ENCODE results near the gene PLG. TPM values are rescaled to one million over a fixed set of nuclear protein-coding genes. Genes with fewer than 3 reads are reported as not detected.
"Not testable (repeated sequence)": the region's sequence is repeated elsewhere in the genome, so short reads cannot be mapped to it uniquely, and the experiment has no call there.

Gene PLG
- total RNA-seq, 1 donor from 2014 or later: not detected

DNA sequence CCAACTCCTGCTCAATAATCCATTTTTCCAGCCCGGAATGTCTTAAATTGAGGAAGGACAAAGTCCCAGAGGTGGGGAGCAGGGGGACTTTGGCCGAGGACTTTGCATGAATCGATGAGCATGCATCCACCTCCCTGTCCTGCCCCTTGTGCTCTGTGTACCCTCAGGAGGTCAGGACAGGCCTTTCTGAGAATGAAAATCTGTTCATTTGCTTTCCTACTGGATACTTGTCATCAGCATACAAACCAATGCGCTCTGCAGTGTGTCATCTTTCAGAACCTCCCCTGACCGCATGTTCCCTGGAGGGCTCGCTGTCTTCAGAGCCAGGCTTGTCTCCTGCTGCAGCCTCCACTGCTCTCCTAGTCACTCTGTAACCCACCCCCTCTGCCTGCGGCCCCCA, 2.6 kb downstream of the PLG start:
- DNase-seq (ENCODE audit: low read depth in 2 of 2): not testable (repeated sequence)

DNA sequence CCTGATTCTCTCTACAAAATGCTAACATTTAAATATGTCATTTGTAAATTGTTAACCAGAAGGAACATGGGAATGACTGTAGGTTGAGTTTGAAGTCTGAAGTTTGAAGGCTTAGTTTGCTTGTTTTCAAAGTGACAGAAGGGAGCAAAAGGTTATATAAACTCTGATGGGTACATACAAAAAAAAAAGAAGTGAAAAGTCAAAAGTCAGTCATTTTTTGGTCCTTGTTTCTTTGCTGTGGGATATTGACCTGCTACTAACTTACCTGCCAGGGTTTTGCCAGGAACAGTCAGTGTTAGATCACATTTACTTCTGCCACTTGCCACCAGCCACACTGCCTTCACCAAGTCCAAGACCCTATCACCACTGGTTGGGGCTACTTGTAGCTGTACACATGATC, 6.9 kb downstream of the PLG start:
- not testable (repeated sequence) for DNase-seq (ENCODE audit: low read depth in 2 of 2)

DNA sequence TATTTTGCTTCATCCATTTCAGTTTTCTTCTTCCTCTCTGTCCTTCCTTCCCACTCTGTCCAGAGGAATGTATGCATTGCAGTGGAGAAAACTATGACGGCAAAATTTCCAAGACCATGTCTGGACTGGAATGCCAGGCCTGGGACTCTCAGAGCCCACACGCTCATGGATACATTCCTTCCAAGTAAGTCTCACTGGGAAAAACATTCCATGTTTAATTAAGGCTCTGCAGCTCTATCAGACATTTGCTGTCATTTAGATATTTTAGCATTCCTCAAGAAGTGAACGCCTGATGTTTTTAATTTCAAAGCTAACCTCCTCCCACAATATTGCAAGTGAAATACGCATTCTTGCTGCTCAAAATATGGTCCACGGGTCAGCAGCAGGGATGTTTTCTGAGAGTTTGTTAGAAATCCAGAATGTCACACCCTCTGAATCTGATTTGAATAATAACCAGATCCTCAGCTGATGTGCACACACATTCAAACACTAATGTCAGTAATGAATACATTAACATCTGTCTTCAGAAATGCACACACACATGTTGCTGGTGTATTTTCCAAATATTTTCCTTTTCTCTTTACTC, 12.8 kb downstream of the PLG start:
- DNase-seq (ENCODE audit: low read depth in 2 of 2): no peak

DNA sequence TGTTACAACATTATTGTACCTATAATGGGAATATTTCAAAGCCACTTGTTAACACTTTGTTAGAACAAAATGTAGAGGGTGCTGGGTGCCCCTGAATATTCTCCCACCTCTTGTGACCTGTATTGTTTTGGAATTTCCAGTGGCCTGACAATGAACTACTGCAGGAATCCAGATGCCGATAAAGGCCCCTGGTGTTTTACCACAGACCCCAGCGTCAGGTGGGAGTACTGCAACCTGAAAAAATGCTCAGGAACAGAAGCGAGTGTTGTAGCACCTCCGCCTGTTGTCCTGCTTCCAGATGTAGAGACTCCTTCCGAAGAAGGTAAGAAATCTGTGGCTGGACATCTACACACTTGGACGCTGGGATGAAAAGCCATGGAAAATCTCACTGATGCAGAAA, 28.9 kb downstream of the PLG start:
- DNase-seq (ENCODE audit: low read depth in 2 of 2): no peak

DNA sequence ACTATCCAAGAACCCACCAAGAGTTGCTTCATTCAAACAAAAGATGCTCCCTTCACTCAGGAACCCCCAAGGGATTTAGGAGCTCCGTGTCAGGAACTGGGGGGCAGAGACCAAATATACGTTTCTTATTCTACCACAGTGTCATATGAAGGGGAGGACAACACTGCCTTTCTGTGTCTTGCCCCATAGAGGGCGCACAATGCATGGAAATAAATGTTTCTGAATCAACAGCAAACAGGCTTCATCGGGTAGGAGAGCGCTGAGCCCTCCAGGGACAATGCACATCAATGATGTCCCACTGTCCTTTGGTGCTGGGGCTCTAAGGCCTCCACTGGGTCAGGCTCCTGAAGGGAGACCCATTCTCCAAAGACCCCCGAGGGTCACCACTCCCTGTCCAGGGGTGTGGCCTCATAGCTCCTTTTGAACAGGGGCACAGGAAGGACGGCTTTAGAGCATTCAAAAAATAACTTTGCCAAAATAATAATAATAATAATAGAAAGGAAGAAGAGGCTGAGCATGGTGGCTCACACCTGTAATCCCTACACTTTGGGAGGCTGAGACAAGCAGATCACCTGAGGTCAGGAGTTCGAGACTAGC, 31.1 kb downstream of the PLG start:
- DNase-seq (ENCODE audit: low read depth in 2 of 2): peak; percentile 13 to 14

DNA sequence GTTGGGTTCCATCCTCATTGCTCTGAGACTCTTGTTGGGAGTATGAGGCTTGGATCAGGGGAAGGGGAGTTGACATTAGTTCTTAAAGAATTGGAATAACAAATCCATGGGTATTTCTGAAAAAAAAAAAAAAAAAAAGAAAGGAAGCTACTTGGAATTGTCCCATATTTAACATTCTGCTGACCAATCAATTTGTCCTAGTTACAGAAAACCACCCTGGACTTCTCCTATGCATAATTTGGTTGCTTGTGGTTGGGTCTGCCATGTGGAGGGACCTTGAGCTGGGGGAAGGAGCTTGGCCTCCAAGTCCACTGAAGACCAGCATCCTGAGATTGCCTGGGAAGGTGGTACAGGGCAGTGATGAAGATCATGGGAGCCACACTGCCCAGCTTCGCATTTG, 32.6 kb downstream of the PLG start:
- DNase-seq (ENCODE audit: low read depth in 2 of 2): no peak

DNA sequence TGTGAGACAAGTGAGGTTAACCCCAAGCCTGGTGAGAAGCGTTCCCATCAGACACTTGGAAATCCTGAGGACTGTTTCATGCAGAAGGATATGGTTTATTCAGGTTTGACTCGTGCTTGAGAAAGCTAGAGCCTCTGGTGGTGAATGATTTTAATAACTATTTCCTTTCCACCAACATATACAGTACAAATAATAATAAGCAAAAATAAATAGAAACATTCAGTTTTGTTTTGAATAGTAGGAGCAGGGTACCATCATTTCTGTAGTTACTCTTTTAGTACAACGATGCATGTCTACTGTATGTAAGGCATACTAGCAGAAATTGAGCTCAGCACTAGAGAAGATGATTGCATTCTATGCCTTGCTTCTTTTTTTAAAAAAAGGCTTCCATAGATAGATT, 33.5 kb downstream of the PLG start:
- no peak for DNase-seq (ENCODE audit: low read depth in 2 of 2)

DNA sequence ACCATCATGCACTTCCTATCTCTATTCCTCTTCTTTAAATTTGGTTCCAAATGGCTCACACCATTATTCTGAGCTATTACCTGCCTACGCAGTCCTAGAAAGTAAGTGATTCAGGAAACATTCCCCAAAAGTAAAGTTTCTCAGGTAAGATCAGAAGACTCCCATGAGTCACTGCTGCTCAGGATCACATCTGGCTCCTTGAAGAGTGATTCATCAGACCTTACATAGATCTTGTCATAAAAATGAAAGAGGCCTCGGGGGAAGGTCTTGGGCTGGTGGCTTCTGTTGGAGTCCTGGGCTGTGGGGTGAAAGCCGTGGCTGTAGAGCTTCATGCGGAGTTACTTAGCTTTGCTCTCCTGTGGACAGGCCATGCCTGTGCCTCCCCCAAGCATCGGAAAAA, 35.9 kb downstream of the PLG start:
- no peak for DNase-seq (ENCODE audit: low read depth in 2 of 2)

DNA sequence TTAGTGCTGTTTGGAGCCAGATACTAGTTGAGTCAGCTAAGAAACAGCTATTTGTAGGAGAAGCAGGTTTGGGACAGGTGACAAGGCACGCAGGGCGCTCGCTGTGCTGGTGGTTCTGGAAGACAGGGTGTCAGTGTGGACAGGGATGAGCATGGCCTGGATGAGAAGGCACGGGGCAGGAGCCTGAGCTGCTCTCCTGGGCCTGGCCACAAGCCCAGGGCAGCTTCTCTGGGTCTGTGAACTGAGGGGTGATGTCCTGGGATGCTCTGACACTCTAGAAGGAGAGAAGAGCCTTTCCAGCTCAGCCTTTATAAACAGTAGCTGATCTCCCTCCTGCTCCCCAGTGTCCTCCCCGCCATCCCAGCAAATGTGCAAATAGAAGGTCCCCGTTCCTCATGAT, 37.9 kb downstream of the PLG start:
- no peak for DNase-seq (ENCODE audit: low read depth in 2 of 2)

DNA sequence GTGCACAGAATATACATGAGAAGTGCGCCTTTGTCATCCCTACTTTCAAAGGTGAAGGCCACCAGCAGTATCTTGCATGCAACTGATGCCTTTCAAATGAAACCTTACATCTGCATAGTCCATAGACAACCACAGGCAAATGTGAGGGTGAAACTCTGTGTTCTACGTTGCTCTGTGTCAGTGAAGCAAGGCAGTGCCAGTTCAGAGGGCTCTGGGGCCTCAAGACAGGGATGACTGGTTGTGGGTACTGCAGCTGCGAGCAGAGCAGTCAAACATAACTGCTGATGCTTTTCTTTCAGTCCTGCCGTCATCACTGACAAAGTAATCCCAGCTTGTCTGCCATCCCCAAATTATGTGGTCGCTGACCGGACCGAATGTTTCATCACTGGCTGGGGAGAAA, 39.0 kb downstream of the PLG start:
- not testable (repeated sequence) for DNase-seq (ENCODE audit: low read depth in 2 of 2)

DNA sequence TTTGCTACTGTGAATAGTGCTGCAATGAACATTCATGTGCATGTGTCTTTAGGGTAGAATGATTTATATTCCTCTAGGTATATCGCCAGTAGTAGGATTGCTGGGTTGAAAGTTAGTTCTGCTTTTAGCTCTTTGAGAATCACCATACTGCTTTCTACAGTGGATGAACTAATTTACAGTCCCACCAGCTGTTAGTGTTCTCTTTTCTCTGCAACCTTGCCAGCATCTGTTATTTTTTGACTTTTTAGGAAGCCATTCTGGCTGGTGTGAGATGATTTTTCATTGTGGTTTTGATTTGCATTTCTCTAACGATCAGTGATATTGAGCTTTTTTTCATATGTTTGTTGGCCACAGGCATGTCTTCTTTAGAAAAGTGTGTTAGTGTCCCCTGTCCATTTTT, 40.0 kb downstream of the PLG start:
- no peak for DNase-seq (ENCODE audit: low read depth in 2 of 2)

DNA sequence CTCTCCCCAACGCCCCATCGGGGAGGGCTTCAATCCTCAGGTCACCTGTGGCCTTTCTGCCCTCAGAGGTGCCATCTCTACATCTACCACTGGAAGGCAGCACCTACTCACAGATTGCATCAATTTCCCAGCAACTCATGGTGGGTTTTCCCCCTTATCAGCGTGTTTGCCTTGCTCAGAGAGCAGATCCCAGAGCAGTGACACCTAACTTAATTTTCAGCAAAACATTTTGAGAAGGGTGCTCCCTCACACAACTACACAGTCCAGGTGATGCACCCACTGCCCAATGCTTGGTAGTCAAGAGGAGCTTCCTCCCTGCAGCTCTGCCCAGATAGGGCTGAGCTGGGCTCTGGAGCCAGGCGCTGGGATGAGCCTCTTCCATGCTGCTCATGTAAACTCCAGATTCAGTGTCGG, 48.2 kb downstream of the PLG start:
- no peak for DNase-seq (ENCODE audit: low read depth in 2 of 2)

DNA sequence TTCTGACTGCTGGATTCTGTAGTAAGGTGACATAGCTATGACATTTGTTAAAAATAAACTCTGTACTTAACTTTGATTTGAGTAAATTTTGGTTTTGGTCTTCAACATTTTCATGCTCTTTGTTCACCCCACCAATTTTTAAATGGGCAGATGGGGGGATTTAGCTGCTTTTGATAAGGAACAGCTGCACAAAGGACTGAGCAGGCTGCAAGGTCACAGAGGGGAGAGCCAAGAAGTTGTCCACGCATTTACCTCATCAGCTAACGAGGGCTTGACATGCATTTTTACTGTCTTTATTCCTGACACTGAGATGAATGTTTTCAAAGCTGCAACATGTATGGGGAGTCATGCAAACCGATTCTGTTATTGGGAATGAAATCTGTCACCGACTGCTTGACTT, 51.2 kb downstream of the PLG start:
- not testable (repeated sequence) for DNase-seq (ENCODE audit: low read depth in 2 of 2)

DNA sequence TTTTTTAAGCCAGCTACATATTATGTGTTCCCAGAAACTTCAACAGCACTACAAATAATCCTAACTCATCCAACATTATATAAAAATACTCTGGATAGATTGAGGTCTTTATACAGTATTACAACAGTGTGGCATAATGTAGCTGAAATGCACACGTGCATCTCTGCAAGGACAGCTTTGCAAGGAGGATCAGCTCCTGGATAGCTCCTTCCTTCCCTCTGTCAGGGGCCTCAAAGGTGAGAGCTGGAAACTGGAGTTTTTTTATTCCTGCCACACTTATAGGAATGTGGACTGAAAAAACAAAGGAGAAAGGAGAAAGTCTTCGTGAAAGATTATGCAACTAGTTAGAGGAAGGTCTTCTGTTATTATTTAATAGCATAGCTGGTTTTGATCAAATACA, 53.1 kb downstream of the PLG start:
- DNase-seq (ENCODE audit: low read depth in 2 of 2): no peak

DNA sequence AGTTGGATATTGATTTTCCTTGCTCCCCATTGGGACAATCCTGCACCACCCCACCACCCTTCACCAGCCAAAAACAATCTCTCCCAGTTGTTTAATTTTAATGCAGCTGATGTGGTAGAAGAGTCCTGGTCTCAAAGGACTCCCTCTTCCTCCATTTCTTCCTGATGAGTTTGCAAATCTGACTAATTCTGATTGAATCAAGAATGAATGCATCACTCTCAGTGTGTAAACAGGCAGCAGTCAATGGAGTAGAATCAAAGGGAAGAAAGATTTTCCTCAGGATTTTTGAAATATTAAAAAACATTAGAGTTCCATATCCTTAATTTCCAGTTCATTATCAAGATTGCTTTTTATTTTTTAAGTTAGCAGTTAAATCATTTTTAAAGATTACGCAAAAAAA, 54.0 kb downstream of the PLG start:
- no peak for DNase-seq (ENCODE audit: low read depth in 2 of 2)

DNA sequence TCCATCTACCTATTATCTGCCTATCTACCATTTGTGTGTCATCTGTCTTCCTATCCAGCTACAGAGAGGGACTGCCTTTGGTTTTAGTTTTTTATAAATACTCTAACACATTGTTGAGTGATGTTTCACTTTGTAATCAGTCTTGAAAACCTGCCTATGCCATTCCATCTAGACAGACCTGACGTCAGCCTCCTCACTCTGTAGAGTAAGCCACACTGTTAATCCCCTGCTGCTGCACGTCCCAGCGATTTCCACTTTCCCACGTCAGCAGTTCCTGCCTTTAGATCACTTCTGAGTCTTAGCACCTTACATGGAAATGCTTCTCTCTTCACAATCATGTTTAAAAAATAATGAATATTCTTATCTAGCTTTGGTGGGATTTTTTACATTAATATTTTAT, 54.8 kb downstream of the PLG start:
- DNase-seq (ENCODE audit: low read depth in 2 of 2): no peak

DNA sequence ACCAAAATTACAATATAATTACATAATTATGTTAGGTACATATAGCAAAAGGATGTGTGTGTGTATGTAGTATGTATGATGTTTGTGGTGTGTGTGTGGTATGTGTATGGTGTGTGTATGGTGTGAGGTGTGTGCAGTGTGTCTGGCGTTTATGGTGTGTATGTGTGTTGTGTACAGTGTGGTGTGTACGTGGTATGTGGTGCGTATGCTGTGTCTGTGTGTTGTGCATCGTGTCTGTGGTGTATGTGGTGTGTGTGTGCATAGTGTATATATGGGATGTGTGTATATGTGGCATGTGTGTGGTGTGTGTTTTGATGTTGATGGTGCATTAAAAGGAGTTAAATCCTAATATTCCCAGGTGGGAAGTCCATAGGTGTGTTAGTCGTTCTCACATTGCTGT, 62.8 kb downstream of the PLG start:
- DNase-seq (ENCODE audit: low read depth in 2 of 2): no peak

DNA sequence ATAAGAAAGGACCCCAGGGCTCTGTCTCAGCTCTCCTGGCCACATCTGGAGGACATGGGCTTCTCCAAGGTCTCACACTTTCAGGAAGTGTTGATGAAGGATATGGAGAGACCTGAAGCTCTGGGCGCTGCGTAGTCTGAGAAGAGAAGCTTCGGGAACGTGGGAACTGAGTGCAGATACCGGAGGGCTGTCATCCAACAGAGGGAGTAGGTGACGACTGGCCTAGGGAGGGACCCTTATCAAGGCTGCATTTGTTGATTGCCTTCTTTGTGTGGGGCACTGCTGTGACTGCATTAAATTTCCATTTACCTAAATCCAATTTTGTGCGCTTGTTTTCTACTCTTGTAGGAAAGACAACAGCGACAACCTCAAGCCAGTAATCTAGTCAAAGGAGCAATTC, 63.4 kb downstream of the PLG start:
- DNase-seq (ENCODE audit: low read depth in 2 of 2): no peak

DNA sequence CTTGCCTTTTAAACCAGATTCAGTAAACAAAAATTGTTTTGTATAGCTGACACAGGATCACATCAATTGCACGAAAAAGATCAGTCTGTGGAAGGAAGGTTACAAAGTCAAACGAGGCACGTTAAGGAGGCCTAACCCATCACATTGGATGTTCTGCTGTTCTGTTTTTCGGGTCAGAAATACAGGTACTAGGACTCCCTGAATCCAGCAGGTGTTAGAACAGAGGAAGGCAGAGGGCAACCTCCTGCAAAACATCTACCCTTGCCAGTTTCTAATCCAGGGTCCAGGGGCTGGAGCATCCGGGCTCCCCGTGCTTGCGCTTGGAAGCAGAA, 64.6 kb downstream of the PLG start:
- no peak for DNase-seq (ENCODE audit: low read depth in 2 of 2)

DNA sequence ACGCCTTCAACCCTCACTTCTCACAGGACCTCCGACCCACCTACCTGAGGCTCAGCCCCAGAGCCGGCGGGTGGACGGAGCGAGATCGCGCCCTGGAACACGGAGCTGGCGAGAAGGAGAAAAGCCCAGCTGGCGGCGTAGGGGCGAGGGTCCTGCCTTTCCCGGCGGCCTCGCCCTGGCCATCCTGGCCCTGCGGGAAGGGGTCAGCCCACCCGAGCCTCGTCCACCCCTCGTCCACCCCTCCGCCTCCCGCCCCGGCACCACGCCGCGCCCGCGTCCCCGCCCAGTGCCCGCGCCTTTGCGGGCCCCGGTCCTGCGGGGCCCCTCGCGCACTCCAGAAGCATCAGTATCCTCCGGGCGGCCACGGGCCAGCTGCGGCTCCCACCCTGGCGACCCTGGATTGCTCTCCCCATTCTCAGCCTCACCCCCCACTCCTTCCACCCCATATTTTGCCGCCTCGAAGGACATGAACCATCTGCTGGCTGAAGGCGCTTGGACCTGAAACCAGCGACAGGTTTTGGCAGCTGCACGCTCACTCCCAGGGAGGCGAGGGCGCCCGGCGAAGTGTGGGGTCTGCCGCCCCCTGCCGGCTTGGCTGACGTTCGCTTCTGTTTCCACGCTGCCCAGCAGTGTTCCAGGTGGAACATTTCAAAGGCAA, 65.1 kb downstream of the PLG start:
- peak; percentile 5 to 21 for DNase-seq (ENCODE audit: low read depth in 2 of 2)

DNA sequence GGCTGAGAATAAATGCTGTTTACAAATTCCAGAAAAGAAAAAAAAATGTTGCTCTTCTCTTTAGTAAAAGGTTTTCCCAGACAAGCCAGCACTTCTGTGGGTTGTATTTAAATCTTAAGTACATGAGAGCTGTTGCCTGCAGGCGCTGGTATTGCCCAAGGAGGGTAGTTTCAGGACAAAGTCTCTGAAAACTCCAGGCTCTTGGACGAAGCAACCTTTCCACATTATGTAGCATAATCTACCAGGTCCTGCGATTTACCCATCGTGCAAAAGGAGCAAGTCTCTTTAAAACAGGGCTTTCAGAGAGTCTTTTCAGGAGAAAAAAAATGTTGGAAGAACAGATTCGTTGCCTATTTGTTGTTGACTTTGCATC, 65.6 kb downstream of the PLG start:
- no peak for DNase-seq (ENCODE audit: low read depth in 2 of 2)

DNA sequence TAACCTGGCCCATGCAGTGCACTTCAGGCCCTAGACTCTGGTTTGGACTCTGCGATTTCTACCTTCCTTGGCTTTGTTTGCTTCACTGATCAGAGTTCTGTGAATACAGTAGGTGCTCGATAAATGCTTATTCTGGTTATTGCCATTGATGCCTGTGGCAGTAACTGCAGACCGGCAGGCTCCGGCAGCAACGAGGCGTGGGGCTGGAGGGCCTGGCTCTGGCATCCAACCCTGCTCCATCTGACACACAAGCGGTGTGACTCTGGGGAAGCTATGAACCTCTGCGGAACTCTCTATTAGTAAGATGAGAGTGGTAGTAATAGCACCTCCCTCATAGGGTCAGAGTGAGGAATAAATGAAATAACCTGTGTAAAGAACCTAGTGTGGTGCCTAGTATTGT, 66.1 kb downstream of the PLG start:
- no peak for DNase-seq (ENCODE audit: low read depth in 2 of 2)

DNA sequence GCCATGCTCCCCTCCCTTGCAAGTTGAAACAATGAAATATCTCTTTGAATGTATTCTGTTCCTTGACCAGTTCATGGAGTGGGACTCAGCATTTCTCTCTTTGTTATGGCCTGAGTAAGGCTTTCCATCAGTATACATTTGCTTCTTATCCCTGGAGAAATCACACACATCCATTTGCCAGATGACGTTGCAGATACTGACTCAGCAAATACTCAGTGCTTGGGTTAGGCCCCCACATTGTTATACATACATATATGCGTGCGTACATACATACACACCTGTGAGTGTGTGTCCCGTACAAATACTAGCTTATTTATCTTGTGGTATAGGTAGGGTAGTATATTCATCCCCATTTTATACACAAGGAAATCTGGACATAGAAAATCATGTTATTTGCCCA, 72.4 kb downstream of the PLG start:
- no peak for DNase-seq (ENCODE audit: low read depth in 2 of 2)
